A549 (cell line): ENCODE measurements around the gene APEX1. TPM values are rescaled to one million over a fixed set of nuclear protein-coding genes. Genes with fewer than 3 reads are reported as not detected.

Source experiments
- ATAC-seq, 2 experiments: fragments of 200-7000 bp in 1 of 2; fragments of >200 bp in 1 of 2; cut with Nextera tagmentation in 1 of 2; cut with Tn5 transposase in 1 of 2; 3 replicates each; pipeline versions ENCODE4 v1.8.0 to v1.9.1; 2018 to 2020; ENCODE audit warnings: mild to moderate bottlenecking in 1 of 2, moderate library complexity in 1 of 2
- CTCF ChIA-PET: fragments of 300-600 bp; sonication (Branson Sonifier 250); formaldehyde crosslinking; extraction: SDS; loops from one replicate; lab custom pipeline; 2021; ENCODE audit warnings: antibody characterized with exemption, inconsistent platforms; lab: Yijun Ruan, JAX
- POLR2A ChIA-PET: fragments of 350-600 bp; formaldehyde crosslinking; extraction: SDS; loops from one replicate; lab custom pipeline; 2021; ENCODE audit warnings: antibody characterized with exemption, inconsistent platforms; lab: Yijun Ruan, JAX
- DNase-seq, 2 experiments: peaks; one replicate each; pipeline versions ENCODE4 v3.0.0 to v3.0.0-alpha.2; 2011 to 2016; ENCODE audit warnings: low read depth in 1 of 2, low spot score in 1 of 2
- FAIRE-seq: peaks from 2 replicates; lab custom pipeline; 2011; peaks lifted over from hg19 to GRCh38; lab: Jason Lieb, UNC
- H3K27ac ChIP-seq, 2 experiments: fragments of >200 bp; sonication (Bioruptor Twin); formaldehyde crosslinking; 3 replicates each; pipeline ENCODE4 v1.5.1; 2016 to 2017
- H3K4me1 ChIP-seq: fragments of >200 bp; sonication (Bioruptor Twin); formaldehyde crosslinking; 3 replicates; pipeline ENCODE4 v1.6.1; 2016
- H3K4me2 ChIP-seq: fragments of >200 bp; sonication (Bioruptor Twin); formaldehyde crosslinking; 3 replicates; pipeline ENCODE4 v1.6.1; 2016
- H3K4me3 ChIP-seq: fragments of >200 bp; sonication (Bioruptor Twin); formaldehyde crosslinking; 3 replicates; pipeline ENCODE4 v1.5.1; 2016
- H3K9me3 ChIP-seq: fragments of >200 bp; sonication (Bioruptor Twin); formaldehyde crosslinking; 3 replicates; pipeline ENCODE4 v1.6.1; 2016
- ATOH8 ChIP-seq: fragments of 250-450 bp; sonication (Bioruptor Pico); IDR thresholded peaks from 2 replicates; pipeline ENCODE4 v1.5.0; 2020; ENCODE audit warnings: low read depth, mild to moderate bottlenecking, moderate library complexity
- CBX2 ChIP-seq: fragments of 200-600 bp; sonication (generic); IDR thresholded peaks from 2 replicates; pipeline ENCODE4 v1.6.1; 2016; ENCODE audit warnings: low read depth, mild to moderate bottlenecking, borderline replicate concordance
- CBX8 ChIP-seq: fragments of 200-600 bp; sonication (generic); IDR thresholded peaks from 2 replicates; pipeline ENCODE4 v1.6.1; 2016
- CEBPB ChIP-seq, 2 experiments: fragments of >200 bp in 1 of 2; sonication (Bioruptor Twin) in 1 of 2; formaldehyde crosslinking in 1 of 2; IDR thresholded peaks; 2 replicates each; pipeline ENCODE4 v1.6.1; 2012 to 2016
- E2F6 ChIP-seq: IDR thresholded peaks from 2 replicates; pipeline ENCODE4 v1.6.1; 2012; ENCODE audit warnings: low read depth, borderline replicate concordance
- EHF ChIP-seq: fragments of 250-450 bp; sonication (Bioruptor Pico); IDR thresholded peaks from 2 replicates; pipeline ENCODE4 v1.5.0; 2020; ENCODE audit warnings: mild to moderate bottlenecking
- EHMT2 ChIP-seq: fragments of 200-600 bp; sonication (generic); IDR thresholded peaks from 2 replicates; pipeline ENCODE4 v1.6.1; 2016; ENCODE audit warnings: antibody characterized with exemption, low read depth, mild to moderate bottlenecking, moderate library complexity
- ELK1 ChIP-seq: fragments of 150-350 bp; IDR thresholded peaks from 2 replicates; pipeline ENCODE4 v1.6.1; 2014; ENCODE audit warnings: low read depth, mild to moderate bottlenecking, low read length
- FOSL2 ChIP-seq, 2 experiments: fragments of 450-650 bp in 1 of 2; fragments of >200 bp in 1 of 2; sonication (Bioruptor Twin) in 1 of 2; formaldehyde crosslinking; IDR thresholded peaks; 2 replicates each; pipeline versions ENCODE4 v1.5.0 to v1.6.1; 2016 to 2020; ENCODE audit warnings: mild to moderate bottlenecking in 1 of 2, moderate library complexity in 1 of 2
- HDAC2 ChIP-seq: fragments of 200-600 bp; sonication (generic); IDR thresholded peaks from 2 replicates; pipeline ENCODE4 v1.6.1; 2016
- HES2 ChIP-seq: fragments of >200 bp; sonication (Bioruptor Twin); formaldehyde crosslinking; IDR thresholded peaks from 2 replicates; pipeline ENCODE4 v1.6.1; 2016
- JUN ChIP-seq, 2 experiments: fragments of >200 bp; sonication (Bioruptor Twin); formaldehyde crosslinking; IDR thresholded peaks; 2 replicates in 1 of 2; 3 replicates in 1 of 2; pipeline ENCODE4 v1.6.1; 2016 to 2017
- KDM1A ChIP-seq: fragments of 200-600 bp; sonication (generic); IDR thresholded peaks from 2 replicates; pipeline ENCODE4 v1.6.1; 2016; ENCODE audit warnings: low read depth, mild to moderate bottlenecking
- MAX ChIP-seq: IDR thresholded peaks from 2 replicates; pipeline ENCODE4 v1.6.1; 2012
- MAZ ChIP-seq: fragments of 150-350 bp; IDR thresholded peaks from 2 replicates; pipeline ENCODE4 v1.6.1; 2014; ENCODE audit warnings: antibody characterized with exemption, low read depth, low read length, borderline replicate concordance
- PBX3 ChIP-seq: IDR thresholded peaks from 2 replicates; pipeline ENCODE4 v1.6.1; 2012
- POLR2A ChIP-seq: IDR thresholded peaks from 2 replicates; pipeline ENCODE4 v1.6.1; 2012; ENCODE audit warnings: mild to moderate bottlenecking, low read length
- POLR2AphosphoS2 ChIP-seq: conservative IDR thresholded peaks from 2 replicates; pipeline ENCODE4 v1.6.1; 2012; ENCODE audit warnings: low read length, improper control_type of control experiment, inconsistent platforms
- RARB ChIP-seq: fragments of 250-450 bp; sonication (Bioruptor Pico); IDR thresholded peaks from 2 replicates; pipeline ENCODE4 v1.8.0; 2021; ENCODE audit warnings: mild to moderate bottlenecking, moderate library complexity
- RFX5 ChIP-seq: fragments of 450-650 bp; IDR thresholded peaks from 2 replicates; pipeline ENCODE4 v1.7.1; 2014; ENCODE audit warnings: antibody characterized with exemption, mild to moderate bottlenecking, moderate library complexity
- SMC3 ChIP-seq: fragments of >200 bp; sonication (Bioruptor Twin); formaldehyde crosslinking; IDR thresholded peaks from 3 replicates; pipeline ENCODE4 v1.6.1; 2018; ENCODE audit warnings: inconsistent platforms
- SREBF2 ChIP-seq: fragments of 450-650 bp; IDR thresholded peaks from 2 replicates; pipeline ENCODE4 v1.6.1; 2014; ENCODE audit warnings: mild to moderate bottlenecking, moderate library complexity
- ZC3H11A ChIP-seq: fragments of 450-650 bp; IDR thresholded peaks from 2 replicates; pipeline ENCODE4 v1.6.1; 2014; ENCODE audit warnings: antibody characterized with exemption, mild to moderate bottlenecking
- WGBS: methylation state at CpG from one replicate; pipeline ENCODE4 v1.1.6; 2017; ENCODE audit errors: missing lambda C conversion rate; 5-methylcytosine and 5-hydroxymethylcytosine counted together
- polyA plus RNA-seq, 4 experiments: library from polyadenylated mRNA; depleted of rRNA in 3 of 4; stranded (reverse); fragments of >200 nt; fragmentation: RNase III in 1 of 4; extraction: RNeasy Plus Mini Kit Qiagen cat#74134 plus additional on column Dnase treatment in 1 of 4; gene quantifications; 2 replicates in 3 of 4; 3 replicates in 1 of 4; pipeline ENCODE4 v1.2.3, GENCODE V29; 2011 to 2017

APEX1 gene
- polyA plus RNA-seq, 2 of the 4 experiments (the other 2 are of a cell fraction) = 312 to 324 TPM

- TF ChIP-seq ATOH8 (CRISPR knock-in tag) (no peak), POLR2A (peak; percentile 100), E2F6 (peak; percentile 42; the same call in 1 of the 2 replicates), RFX5 (0 out of 2 replicates have a peak, but pooled peaks have one; percentile 24), PBX3 (peak; percentile 61; the same call in 1 of the 2 replicates), JUN (IDR thresholded peaks at IDR 0.05) (peak; percentile 81 to 89)
Observed at GRCh38 chr14:20469242-20469889, 14.3 kb downstream of the APEX1 start, which contains the start of gene PNP (continued).

- H3K4me1 ChIP-seq = peaks cover 27% of the 10 kb centered on the region
- FAIRE-seq (no peak), ATAC-seq (peak; percentile 80), DNase-seq (peak; percentile 69 to 71)
- no peaks in the 10 kb centered on the region for H3K9me3 ChIP-seq
- peak overlapping the region; percentile 83 for H3K4me2 ChIP-seq
- peak overlapping the region; percentile 72 for H3K4me3 ChIP-seq
- WGBS = 3% methylated on average over 12 of the region's 12 CpGs
- H3K27ac ChIP-seq = peak overlapping the region; percentile 80 to 95
- ChIA-PET CTCF (interaction anchor here (0.6 to 1.2 kb wide), 6 partner anchors 9 to 140 kb away, joined by 3 to 6 read pairs (median 4); no protein-coding TSS in a partner anchor), POLR2A (interaction anchor here (0.7 to 2.4 kb wide), 16 partner anchors 9 to 214 kb away, joined by 3 to 38 read pairs (median 4); partner anchors contain the start of genes APEX1, OSGEP, PARP2 and PIP4P1)
- TF ChIP-seq HES2 (no peak), E2F6 (peak; percentile 52; the same call in 1 of the 2 replicates), HDAC2 (no peak), SREBF2 (no peak), PBX3 (no peak), EHMT2 (no peak), ELK1 (no peak), MAZ (no peak), RARB (CRISPR knock-in tag) (no peak), POLR2AphosphoS2 (no peak), CEBPB (IDR thresholded peaks at IDR 0.05) (peak; percentile 97 to 99), EHF (CRISPR knock-in tag) (no peak), CBX8 (no peak), MAX (peak; percentile 72; the same call in 1 of the 2 replicates), FOSL2 (IDR thresholded peaks at IDR 0.05) (no peak), FOSL2 (CRISPR knock-in tag; IDR thresholded peaks at IDR 0.05) (no peak), KDM1A (no peak), SMC3 (no peak), CBX2 (no peak), ZC3H11A (no peak)
Observed at GRCh38 chr14:20469890-20470602, 15.0 kb downstream of the APEX1 start.
